Chondrocyte (in vitro differentiated cells): ENCODE results near the gene THSD4. TPM values are rescaled to one million over a fixed set of nuclear protein-coding genes. Genes with fewer than 3 reads are reported as not detected.

Experiments used
- DNase-seq: peaks from one replicate; pipeline ENCODE4 v3.0.0; 2021; ENCODE audit warnings: mixed read lengths, low spot score
- H3K27ac Mint-ChIP-seq: one replicate; pipeline ENCODE4 v1.8.0; 2021; ENCODE audit warnings: mild to moderate bottlenecking, moderate library complexity, mixed read lengths; ENCODE audit not compliant: unreplicated experiment
- H3K27me3 Mint-ChIP-seq: 2 replicates; pipeline ENCODE4 v1.8.0; 2021; ENCODE audit warnings: low read depth, mixed read lengths
- H3K36me3 Mint-ChIP-seq: 2 replicates; pipeline ENCODE4 v1.8.0; 2021; ENCODE audit warnings: low read depth, mixed read lengths
- H3K4me1 Mint-ChIP-seq: 2 replicates; pipeline ENCODE4 v1.8.0; 2021; ENCODE audit warnings: low read depth, mild to moderate bottlenecking, mixed read lengths
- H3K4me3 Mint-ChIP-seq: one replicate; pipeline ENCODE4 v1.8.0; 2021; ENCODE audit warnings: mild to moderate bottlenecking, moderate library complexity, mixed read lengths; ENCODE audit not compliant: unreplicated experiment
- H3K9me3 Mint-ChIP-seq: 2 replicates; pipeline ENCODE4 v1.8.0; 2021; ENCODE audit warnings: low read depth, mixed read lengths
- CTCF ChIP-seq: fragments of 200-600 bp; sonication (generic); IDR thresholded peaks from 2 replicates; pipeline ENCODE4 v1.5.0; 2021; ENCODE audit warnings: antibody characterized with exemption, mild to moderate bottlenecking, moderate library complexity
- total RNA-seq: library from RNA; stranded (reverse); gene quantifications from 3 replicates; pipeline ENCODE4 v1.2.1, GENCODE V29; 2021

The THSD4 gene
- total RNA-seq, 1 donor from 2014 or later: 3.4 TPM

DNA sequence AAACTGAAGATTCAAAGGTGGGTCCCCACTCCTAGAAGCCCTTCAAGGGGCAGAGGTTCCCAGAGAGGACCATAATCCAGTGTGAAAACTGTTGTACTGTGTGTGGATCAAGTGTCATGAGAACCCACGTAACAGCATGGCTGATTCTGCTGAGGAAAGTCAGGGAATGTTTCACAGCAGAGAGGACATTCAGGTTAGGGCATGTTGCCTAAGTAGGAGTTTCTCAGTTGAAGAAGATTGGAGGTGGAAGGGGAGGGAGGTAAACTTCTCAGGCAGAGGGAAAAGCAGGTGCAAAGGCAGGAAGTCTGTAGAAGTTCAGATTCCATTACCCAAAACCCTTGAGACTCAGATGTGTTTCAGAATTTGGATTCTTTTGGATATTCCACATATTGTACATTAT, 448.9 kb downstream of the THSD4 start:
- no peaks in the 10 kb centered on the region for H3K36me3 Mint-ChIP-seq
- no peak overlapping the region for H3K4me3 Mint-ChIP-seq
- no peaks in the 10 kb centered on the region for H3K27me3 Mint-ChIP-seq
- peaks cover 22% of the 10 kb centered on the region for H3K4me1 Mint-ChIP-seq
- no peak for DNase-seq
- TF ChIP-seq CTCF: no peak
- H3K27ac Mint-ChIP-seq: no peak overlapping the region
- no peaks in the 10 kb centered on the region for H3K9me3 Mint-ChIP-seq

- Mint-ChIP-seq H3K9me3 (no peaks in the 10 kb centered on the region), H3K4me1 (peaks cover 18% of the 10 kb centered on the region), H3K36me3 (no peaks in the 10 kb centered on the region), H3K27me3 (no peaks in the 10 kb centered on the region), H3K27ac (no peak overlapping the region), H3K4me3 (no peak overlapping the region)
- TF ChIP-seq CTCF: no peak
- no peak for DNase-seq
Measured at GRCh38 chr15:71565006-71565405, 449.7 kb downstream of the THSD4 start.

DNA sequence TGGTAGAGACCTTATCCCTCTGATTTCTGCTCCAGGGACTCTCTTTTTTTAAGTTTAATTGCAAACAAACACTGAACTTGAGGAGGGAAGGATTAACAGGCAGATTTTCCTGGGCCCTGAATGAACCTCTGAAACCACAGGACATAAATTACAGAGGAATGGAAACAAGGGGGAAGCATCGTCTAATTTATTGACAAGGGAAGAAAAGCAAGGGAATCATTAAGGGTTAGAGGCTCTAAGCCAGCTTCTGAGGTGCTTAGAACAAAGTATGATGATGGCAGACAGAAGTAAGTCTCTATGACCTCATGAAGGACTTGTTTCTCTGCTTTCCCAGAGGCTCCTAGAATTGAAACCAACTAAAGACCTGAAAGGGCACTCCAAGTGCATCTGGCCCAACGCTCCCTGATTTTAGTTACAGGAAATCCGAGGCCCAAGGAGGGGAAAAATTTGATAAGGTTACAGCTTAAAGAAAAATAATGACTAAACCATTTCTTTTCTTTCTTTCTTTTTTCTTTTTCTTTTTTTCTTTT, 450.4 kb downstream of the THSD4 start:
- Mint-ChIP-seq H3K36me3 (no peaks in the 10 kb centered on the region), H3K4me1 (peaks cover 18% of the 10 kb centered on the region), H3K27me3 (peaks cover 1% of the 10 kb centered on the region), H3K27ac (no peak overlapping the region), H3K4me3 (no peak overlapping the region), H3K9me3 (no peaks in the 10 kb centered on the region)
- no peak for DNase-seq
- TF ChIP-seq CTCF: no peak

DNA sequence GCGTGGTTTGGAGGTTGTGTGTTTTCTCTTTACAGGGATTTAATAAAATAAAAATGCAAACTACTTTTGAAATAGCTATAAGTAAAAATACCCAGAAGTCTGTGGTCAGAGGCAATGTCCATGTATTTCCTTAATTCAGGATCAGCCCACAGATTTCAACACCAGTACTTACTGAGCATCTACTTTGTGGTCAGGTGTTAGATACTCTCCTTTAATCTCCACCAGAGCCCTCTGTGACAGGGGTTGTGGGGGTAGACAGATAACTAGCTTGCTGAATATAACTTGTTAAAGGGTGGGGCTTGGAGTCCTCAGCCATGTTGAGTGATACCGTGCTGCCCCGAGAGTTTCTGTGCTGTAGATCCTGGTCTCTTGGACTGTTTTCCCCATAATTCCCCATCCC, 451.0 kb downstream of the THSD4 start:
- peaks cover 1% of the 10 kb centered on the region for H3K27me3 Mint-ChIP-seq
- no peaks in the 10 kb centered on the region for H3K9me3 Mint-ChIP-seq
- DNase-seq: no peak
- H3K27ac Mint-ChIP-seq: no peak overlapping the region
- H3K4me3 Mint-ChIP-seq: no peak overlapping the region
- peaks cover 17% of the 10 kb centered on the region for H3K4me1 Mint-ChIP-seq
- H3K36me3 Mint-ChIP-seq: no peaks in the 10 kb centered on the region
- TF ChIP-seq CTCF: no peak

DNA sequence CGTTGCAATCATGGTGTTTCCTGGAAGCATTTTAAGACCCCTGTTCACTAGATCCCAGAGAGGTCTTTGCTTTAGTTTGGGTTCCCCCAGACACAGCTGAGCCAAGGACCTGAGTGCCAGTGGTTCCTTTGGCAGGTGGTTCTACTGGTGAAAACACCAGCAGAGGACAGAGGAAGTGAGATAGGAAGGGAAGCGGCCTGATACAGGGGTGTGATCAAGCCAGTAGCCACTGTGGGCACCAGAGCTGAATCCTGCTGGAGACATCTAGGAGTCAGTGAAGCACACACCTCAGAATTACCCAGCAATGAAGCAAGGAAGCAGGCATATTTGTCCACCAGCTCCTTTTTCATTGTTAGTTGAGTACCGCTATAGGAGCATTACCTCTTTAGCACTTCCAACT, 451.9 kb downstream of the THSD4 start:
- H3K4me1 Mint-ChIP-seq: peaks cover 8% of the 10 kb centered on the region
- H3K36me3 Mint-ChIP-seq: no peaks in the 10 kb centered on the region
- no peak for DNase-seq
- TF ChIP-seq CTCF: no peak
- no peak overlapping the region for H3K4me3 Mint-ChIP-seq
- H3K27ac Mint-ChIP-seq: no peak overlapping the region
- peaks cover 1% of the 10 kb centered on the region for H3K27me3 Mint-ChIP-seq
- H3K9me3 Mint-ChIP-seq: no peaks in the 10 kb centered on the region
